NCI-H2107 treated with DMSO at 0.1 percent for 48 hours (cell line): Measurements from ENCODE around the gene MRPS35.
A peak's percentile ranks its signal among the peaks of the same experiment; 100 is the strongest.

Source experiments
- DNase-seq: peaks from one replicate; lab custom pipeline; 2025; ENCODE audit not compliant: unreplicated experiment; lab: John Stamatoyannopoulos, UW

Gene MRPS35

DNA sequence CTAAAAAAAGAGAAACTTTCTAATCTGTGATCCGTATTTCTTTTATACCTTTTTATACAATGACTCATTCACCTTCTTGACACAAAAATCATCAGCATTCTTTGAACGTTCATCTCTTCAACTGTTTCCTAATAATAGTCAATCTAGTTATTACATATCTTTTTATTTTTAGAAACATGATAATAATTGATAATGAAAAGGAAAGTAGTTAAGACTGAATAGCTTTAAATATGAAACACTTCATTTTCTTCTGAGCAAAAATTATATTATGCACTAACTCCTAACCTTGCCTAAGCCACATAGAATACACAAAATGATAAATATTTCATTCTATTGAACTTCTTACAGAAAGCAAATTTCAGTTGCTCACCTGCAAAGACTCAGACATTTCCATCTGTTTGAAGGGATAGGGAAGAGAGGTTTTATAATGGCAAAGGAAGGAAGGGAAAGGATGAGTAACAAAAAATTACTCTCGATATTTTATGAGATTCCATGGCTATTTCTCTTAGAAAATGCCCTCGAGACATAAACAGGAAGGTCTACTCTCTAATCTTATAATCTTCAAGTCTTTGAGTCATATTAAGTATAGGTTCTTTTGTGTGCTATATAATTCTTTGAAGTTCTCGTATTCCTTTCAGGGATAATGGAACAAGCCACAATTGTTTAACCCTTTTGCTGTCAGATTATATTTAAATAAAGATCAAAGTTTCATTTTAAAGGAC, 61.9 kb downstream of the MRPS35 start:
- DNase-seq, result no peak

DNA sequence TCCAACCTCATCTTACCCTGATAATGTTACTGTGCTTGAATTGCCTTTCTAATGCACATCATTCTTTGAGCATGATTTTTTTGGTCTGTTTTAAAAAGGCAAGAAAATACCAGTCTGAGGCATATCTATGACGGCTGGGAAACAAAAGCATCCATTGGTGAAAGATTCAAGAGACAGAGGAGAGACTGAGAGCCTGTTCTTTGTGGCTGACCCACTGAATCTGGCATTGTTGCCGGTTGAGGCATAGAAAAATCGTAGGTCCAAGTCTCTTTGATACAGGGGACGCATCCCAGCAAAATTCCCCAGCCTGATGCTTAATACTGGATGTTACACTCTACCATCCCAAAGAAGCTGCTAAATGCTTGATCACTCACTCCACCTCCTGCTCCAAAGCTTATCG, 66.5 kb downstream of the MRPS35 start:
- no peak for DNase-seq

DNA sequence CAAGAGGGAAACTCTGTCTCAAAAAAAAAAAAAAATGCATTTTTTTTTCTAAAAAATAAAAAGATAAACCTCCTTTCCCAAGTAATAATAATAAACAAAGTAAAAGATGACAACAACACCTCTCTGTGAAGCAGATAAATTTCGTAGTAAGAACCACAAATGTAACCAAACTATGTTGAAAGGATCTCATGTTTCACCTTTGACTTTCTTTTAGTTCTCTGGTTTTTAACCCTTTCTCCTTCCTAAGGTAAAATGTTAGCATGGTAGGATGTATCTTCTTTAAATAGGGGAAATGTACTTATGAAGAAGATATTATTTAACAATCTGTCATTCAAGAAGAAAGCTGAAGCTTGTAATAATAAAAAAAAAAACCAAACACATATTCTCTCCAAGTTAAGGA, 67.6 kb downstream of the MRPS35 start:
- no peak for DNase-seq

DNA sequence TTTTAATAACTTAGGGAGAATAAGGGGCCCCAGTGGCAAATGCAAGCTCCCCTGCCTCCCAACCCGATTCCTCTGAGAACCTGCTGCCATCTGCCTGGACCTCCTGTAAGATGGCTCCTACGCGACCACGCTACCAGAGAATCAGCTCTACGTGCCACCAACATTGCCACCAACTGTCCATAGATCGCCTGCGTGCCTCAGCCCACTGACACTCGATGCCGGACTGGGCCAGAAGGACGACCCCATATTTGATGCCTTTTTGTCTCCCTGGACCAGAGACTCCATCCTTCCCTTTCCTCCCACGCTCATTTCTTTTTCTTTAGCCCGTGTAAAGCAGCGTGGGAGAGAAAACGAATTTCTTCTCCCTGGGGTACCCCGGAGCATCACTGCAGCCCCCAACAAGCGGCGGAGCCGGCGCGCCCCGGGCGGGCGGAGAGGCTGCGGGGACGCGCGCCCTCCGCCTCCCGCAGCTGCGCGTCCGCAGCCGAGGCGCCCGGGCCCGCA, 68.8 kb downstream of the MRPS35 start:
- no peak for DNase-seq

DNA sequence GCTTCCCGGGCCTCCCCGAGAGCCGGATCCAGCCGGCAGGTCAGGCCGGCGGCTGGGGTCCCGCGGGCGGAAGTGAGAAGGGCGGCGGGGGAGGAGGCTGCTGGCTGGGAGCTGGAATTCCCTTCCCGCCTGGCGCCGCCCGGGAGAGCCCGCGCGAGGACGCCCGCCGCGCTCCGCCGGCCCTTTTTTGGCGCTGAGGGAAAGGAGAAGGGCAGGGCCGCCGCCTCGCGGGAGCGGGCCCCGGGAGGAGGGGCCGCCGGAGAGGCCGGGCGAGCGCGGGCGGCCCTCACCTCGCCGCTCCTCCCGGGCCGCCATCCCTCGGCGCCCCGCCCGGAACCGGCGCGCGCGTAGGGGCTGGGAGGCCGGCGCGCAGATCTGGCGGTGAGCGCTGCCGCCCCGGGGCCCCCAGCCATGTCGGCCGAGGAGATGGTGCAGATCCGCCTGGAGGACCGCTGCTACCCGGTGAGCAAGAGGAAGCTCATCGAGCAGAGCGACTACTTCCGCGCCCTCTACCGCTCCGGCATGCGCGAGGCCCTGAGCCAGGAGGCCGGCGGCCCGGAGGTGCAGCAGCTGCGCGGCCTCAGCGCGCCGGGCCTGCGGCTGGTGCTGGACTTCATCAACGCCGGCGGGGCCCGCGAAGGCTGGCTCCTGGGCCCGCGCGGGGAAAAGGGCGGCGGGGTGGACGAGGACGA, 69.4 kb downstream of the MRPS35 start, which contains the start of the genes KLHL42 and MANSC4:
Gene KLHL42 (plus strand): TSS at position 314 of the 692 bp plus-strand sequence. CDS start 98 bp downstream, at position 412.
Gene MANSC4 (minus strand): TSS at position 317 of the 692 bp plus-strand sequence. CDS start 8,960 bp downstream, outside the sequence.
- peak; percentile 37 for DNase-seq

DNA sequence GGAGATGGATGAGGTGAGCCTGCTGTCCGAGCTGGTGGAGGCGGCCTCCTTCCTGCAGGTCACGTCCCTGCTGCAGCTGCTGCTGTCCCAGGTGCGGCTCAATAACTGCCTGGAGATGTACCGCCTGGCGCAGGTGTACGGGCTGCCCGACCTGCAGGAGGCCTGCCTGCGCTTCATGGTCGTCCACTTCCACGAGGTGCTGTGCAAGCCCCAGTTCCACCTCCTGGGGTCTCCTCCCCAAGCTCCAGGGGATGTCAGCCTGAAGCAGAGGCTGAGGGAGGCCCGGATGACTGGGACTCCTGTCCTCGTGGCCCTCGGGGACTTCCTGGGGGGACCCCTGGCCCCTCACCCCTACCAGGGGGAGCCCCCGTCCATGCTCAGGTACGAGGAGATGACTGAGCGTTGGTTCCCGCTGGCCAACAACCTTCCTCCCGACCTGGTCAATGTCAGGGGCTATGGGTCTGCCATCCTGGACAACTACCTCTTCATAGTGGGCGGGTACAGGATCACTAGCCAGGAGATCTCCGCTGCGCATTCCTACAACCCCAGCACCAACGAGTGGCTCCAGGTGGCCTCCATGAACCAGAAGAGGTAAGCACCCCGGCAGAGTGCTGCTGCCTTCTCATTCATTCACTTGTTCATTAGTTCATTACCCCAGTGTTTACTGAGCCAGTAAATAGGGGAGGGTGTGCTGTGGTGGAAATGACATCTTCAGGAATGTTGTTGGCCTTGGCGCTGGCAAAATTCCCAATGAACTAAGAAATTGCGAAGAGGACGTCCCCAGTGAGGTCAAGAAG, 70.2 kb downstream of the MRPS35 start:
- DNase-seq, result peak; percentile 16

DNA sequence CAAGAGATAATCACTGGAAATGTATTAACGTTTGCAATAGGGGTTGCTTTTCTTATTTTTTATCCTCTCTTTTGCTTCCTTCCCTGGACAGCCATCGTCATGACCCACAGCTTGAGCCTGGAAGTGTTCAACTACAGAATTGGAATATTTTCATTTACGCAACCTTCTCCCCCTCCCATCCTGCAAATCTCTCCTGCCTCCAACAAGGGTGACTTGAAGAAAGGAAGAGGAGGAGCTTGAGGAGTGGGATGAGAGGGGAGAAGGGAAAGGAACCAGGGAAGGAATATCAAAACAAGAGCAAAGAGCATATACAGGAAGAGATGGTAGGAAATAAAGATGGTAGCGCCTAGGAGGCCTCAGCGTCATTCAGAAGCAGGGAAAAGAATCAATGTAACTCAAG, 71.0 kb downstream of the MRPS35 start:
- no peak for DNase-seq

DNA sequence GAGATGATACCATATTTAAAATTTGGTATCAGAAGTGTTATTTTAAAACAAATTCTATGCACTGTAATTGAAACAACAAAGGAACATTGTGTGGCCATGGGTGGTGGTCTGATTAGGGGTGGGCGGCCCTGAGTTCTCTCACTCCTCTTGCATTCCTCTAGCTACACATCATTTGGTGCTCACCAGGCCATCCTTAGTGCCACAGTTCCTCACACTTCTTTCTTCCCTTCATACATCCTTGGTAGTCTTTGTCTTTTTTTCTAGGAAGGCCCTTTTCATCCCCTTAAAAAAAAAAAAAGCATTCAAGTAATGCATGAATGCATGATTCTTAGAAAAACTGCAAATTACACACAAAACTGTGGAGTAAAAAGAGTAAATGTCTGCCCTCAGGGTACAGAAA, 71.8 kb downstream of the MRPS35 start:
- no peak for DNase-seq

DNA sequence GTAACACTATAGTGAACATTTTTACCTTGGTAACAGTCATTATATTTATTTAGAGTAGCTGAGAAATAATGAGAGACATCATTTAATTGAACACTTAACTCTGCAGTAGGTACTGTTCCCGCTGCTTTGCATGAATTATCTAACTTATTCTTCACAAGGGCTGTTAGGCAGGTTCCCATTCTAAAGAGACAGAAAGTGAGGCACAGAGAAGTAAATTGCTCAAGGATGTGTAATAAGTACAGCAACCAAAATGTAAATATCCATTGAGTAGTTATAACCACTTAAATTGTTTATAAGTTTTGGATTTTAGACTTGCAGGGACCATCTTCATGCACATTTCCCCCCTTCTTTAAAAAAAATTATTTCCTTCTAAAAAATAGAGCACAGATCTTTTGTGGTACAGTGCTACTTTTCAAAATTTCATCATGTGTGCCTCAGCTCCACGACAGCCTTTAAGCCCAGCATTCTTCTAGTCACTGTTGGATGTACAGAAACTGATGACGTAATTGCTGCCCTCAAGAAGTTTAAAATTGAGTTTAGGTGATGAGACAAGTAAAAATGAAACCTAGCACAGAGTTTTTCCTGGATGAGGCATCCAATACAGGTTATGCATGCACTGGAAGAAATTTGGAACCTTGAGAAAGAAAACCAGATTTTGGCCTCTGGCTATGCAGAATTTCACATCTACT, 75.4 kb downstream of the MRPS35 start:
- DNase-seq, result no peak

DNA sequence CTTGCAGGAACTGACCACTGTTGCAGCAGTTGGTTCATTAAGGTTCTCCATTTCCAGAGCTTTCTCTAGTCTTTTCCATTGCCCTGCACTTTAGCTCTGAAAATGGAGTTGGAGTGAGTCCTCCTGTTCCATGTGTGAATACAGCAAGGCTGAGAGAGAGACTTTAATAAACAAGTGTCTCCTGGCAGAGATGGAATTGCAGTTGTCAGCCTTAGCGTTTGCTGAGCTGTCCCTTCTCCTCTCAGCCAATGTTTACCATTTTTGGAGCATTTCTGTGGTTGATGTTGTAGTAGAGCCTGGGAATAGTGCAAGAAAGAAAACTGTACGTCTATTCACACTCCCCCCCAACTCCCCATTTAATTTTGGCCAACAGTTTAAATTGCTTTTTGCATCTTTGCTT, 76.9 kb downstream of the MRPS35 start:
- no peak for DNase-seq

DNA sequence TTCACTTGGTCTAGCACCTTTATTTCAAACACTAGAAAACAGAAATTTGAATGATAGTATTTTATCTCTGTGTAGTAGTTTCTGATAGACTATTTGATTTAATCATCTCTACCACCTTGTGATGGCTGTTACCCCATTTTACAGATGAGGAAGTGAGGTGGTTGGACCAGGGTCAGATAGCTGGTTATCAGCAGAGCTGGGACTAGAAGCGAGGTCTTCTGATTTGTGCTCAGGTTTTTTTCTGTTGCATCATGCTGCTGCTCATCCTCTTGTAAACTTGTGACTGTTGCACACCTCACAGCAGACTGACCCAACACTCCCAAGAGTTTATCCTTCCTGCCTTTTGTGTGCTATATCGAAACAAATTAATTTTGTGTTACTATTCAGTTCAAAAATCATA, 79.5 kb downstream of the MRPS35 start:
- no peak for DNase-seq

DNA sequence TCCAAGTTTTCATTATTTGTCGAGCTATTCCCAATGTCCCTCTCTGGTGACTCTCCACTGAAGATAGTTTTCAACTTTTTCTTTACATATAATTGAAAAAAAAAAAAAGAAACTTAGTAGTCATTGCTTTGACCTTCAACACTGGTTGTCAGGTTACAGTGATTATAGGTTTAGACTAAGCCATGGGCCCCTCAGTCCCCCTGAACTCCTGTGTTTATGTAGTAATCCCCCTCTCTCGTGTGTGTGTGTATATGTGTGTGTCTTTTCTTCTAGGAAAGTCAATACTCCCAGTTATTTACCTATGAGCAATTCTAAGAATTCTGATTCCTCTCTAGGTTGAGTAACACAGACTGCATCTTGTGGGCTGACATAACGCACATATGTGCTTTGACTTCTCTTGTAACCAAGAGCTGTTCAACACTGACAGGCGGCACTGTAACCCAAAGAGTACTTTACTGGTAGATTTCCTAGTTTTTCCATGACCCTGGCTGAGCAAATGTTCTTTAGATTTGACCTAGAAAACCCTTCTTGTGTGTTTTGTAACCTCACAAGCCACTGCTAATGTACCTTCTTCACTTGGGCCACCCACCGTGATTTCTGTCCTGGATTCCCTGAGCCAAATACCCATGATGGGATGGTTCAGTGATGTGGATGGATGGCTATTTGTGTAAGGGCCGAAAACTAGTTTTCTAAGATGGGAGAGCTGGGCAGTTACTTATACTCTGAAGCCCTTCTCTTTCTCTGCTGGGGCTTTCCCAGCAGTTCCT, 84.4 kb downstream of the MRPS35 start:
- DNase-seq, result no peak

DNA sequence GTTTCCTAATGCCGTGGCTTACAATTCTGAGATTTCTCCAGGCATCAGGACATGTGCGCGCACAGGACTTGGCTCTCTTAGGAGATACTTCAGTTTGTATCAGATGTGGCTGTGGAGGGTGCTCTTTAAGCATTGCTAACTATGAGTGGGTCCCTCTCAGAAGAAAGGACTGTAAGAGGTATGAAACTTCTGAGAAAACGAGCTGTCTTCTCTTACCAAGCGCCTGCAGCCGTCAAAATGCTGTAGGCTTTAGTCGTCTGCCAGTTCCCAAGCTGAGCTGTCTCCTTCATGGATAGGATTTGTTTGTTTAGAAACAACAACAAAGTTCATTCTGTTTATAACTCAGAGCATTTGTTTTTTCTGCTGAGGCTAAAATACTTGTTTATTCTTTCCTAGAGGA, 85.5 kb downstream of the MRPS35 start:
- DNase-seq, result no peak

DNA sequence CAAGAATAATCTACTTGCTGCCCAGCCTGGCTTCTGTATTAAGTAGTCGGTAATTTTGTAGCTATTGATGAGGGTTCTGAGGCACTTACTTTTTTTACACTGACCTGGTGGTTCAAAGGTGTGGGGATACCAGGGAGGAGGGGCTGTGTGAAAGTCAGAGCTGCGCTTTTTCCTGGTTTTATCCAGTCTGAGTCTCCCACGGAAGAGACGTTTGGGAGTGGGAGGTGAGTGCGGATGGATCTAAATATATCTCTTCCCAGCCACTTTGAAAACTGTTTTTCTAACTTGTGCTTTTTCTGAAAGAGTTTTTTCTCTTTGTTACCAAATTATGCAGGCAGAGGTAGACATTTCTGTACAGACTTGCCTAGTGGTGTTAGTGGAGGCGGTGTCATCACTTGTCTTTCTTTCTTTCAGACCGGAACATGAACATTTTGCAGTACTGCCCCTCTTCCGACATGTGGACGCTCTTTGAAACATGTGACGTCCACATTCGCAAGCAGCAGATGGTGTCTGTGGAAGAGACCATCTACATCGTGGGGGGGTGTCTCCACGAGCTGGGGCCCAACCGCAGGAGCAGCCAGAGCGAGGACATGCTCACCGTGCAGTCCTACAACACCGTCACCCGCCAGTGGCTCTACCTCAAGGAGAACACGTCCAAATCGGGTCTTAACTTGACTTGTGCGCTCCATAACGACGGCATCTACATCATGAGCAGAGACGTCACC, 86.8 kb downstream of the MRPS35 start:
- DNase-seq, result no peak

DNA sequence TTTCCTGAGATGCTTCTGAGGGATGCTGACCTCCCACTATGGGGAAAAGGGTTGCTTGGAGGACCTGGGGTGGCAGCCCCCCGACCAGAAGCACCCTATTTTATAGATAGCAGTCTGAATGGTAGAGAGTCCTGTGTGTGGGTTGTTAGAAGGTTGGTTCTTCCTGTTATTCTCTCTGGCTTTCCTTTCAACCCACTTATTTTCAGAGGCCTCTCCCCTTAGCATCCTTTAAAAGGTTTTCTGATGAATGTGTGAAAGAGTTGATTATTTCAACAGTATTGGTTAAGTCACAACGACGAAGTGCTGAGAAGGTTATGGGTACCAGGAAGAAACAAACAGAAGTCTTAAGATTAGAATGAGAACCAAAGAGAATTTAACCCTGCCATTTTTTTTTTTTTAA, 90.2 kb downstream of the MRPS35 start:
- no peak for DNase-seq

DNA sequence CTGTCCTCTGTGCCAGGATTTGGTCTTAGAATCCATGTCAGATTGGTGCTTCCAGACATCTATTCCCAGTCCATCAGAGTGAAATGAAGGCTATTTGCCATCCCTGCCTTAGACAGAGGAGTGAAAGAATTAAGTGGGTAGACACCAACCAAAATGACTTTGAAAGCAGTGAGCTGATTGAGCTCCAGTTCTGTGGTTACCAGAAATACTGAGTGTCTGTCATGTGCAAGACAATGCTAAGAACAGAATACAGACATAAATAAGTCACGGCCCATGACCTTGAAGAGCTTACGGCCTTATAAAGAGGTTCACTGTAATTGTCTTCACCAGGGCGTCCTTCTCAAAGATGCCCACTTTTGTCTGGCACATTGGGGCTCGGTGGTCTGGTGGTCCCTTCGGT, 91.0 kb downstream of the MRPS35 start:
- DNase-seq, result no peak

DNA sequence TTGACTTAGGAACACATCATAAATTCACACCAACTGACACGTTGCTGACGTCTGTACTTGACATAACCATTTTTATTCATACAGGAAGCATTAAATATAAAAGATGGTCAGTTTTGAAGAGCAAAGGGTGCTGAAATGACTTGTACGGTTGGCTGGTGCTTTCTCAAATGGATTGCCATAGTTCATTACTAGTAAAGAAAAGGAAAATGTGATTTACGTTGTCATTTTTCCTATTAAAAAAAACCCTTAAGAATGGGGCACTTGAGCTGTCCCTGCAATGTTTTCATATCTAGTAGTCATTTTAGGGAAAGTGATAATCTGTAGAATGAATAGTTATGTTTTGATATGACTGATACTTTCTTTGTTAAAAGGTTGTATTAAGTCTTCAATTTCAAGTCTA, 91.9 kb downstream of the MRPS35 start:
- no peak for DNase-seq

DNA sequence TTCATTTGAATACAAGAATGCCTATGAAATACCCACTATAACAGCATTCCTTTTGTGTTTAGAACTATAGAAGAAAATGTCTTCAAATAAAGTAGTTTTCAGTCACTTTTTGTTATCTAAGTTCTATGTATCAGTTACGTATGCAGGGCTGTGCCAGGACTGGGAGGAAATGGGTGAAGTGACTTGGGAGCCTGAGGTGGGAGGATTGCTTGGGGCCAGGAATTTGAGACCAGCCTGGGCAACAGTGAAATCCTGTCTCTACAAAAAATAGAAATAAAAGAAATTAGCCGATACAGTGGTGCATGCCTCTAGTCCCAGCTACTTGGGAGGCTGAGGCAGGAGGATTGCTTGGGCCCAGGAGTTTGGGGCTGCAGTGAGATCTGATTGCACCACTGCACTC, 92.3 kb downstream of the MRPS35 start:
- no peak for DNase-seq

DNA sequence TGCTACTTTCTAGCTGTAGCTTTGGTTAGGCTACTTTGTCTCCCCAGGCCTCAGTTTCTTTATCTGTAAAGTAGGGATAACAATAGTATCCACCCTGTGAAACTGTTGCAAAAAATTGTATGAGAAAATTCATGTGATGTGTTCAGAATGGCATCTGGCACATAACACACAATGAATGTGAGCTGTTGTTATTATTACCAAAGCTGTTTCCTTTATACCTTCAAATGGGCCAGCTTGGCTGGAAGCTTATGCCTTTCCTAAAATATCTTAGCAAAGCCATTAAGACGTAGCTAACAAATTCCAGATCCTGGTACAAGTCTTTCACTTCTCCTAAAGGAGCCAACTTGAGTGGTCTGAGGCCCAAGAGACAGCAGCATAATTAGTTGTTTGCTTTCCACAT, 94.6 kb downstream of the MRPS35 start:
- DNase-seq, result no peak
